Measurements from ENCODE around the gene GPR152.

Gene GPR152

GRCh38 chr11:67438158-67438902, 14.2 kb downstream of the GPR152 start:
- peak; percentile 86 for DNase-seq

GRCh38 chr11:67437809-67438157, 14.7 kb downstream of the GPR152 start:
- no peak for DNase-seq

GRCh38 chr11:67437082-67437808, 15.3 kb downstream of the GPR152 start, which contains the start of gene PTPRCAP:
Gene PTPRCAP, minus strand, starts transcription at chr11:67437682. Its CDS starts 63 bp downstream, at chr11:67437619.
- peak; percentile 91 for DNase-seq

DNA sequence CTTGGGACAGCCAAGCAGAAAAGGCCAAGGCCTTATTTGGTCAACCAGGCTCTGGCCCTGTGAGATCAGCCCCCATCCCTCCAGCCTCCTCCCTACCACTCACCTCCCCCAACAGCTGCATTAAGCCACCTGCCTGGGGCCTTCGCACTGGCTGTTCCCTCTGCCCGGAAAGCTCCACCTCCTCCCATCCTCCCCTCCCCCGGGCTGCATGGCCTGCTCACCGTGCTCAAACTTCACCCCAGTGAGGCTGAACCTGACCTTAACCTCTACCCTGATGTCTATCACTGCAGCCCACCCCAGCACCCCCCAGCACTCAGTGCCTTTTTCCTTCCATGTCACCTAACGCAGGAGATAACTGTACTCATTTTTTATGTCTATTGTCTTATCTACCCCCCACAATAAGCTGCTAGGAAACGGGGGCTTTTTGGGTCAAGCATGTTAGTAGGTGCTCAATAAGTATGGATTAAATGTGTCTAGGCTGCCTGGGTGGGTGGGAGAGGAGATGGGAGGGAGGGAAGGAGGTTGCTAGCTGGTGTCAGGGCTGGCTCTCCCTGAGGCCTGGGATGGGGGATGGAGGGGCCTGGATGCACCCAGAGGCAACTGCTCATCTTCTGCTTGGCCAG, 16.0 kb downstream of the GPR152 start:
- DNase-seq: peak; percentile 81

- no peak for DNase-seq
Observed at GRCh38 chr11:67435727-67436458, 16.6 kb downstream of the GPR152 start.

- peak; percentile 36 for DNase-seq
Observed at GRCh38 chr11:67435031-67435726, 17.4 kb downstream of the GPR152 start.

DNA sequence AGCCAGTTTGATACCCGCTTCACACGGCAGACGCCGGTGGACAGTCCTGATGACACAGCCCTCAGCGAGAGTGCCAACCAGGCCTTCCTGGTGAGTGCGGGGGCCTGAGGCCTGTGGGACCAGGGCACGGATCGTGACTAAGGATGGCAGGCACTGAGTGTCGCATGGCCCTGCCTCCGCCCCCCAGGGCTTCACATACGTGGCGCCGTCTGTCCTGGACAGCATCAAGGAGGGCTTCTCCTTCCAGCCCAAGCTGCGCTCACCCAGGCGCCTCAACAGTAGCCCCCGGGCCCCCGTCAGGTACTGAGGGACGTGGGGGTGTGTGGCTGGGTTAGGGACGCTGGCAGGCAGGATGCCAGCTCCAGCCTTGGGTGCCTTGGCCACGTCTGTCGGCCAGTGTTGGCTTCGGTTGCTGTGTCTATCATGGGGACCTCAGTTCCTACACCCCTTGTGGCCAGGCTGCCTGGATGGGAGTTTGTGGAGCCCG, 18.1 kb downstream of the GPR152 start:
- peak; percentile 35 for DNase-seq

GRCh38 chr11:67433536-67434394, 18.8 kb downstream of the GPR152 start:
- peak; percentile 29 for DNase-seq

GRCh38 chr11:67432655-67433349, 19.7 kb downstream of the GPR152 start:
- DNase-seq: no peak

- DNase-seq: no peak
Observed at GRCh38 chr11:67431346-67432249, 20.9 kb downstream of the GPR152 start.

- DNase-seq: no peak
Observed at GRCh38 chr11:67429722-67430121, 22.8 kb downstream of the GPR152 start.

GRCh38 chr11:67429038-67429668, 23.4 kb downstream of the GPR152 start:
- no peak for DNase-seq

DNA sequence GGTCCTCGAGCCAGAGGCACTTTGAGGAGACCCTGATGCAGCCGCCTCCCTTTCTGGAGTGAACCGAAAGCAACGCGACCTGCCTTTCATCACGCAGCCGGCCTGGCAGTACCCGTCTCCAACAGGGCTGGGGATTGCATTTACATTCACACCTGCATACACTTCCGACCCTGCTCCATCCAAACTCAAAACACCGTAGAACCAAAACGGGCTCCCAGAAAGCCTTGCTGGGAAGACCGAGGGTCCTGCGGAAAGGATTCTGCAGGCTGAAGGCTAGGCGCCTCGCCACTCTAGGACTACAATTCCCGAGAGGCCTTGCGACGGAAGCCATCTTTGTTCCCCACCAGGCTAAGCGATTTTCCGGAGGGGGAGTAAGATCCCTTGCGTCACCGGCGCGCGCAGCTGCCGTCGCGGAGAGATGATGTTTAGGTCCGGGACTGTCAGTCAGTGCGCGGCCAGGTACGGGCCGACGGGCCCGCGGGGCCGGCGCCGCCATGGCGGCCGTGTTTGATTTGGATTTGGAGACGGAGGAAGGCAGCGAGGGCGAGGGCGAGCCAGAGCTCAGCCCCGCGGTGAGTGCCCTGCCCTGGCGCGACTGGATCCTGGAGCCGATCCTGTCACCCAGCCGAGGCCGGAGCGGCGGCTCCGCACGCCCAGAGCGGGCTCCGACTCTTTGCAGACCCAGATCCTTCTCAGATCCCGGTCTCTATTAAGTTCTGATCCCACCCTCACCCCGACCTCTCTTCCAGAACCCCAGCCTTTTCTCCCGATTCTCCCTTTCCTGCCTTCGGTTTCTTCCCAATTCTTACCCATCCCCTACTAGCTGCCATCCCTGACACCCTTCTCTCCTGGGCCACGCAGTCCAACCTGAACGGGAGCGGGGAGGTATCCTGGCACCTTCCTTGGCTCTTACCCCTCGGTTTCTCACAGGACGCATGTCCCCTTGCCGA, 24.2 kb downstream of the GPR152 start, which contains the start of gene RPS6KB2:
Gene RPS6KB2, plus strand, starts transcription at position 443 of the 950 bp plus-strand sequence. Its CDS starts 52 bp downstream, at position 495.
- DNase-seq: peak; percentile 99

DNA sequence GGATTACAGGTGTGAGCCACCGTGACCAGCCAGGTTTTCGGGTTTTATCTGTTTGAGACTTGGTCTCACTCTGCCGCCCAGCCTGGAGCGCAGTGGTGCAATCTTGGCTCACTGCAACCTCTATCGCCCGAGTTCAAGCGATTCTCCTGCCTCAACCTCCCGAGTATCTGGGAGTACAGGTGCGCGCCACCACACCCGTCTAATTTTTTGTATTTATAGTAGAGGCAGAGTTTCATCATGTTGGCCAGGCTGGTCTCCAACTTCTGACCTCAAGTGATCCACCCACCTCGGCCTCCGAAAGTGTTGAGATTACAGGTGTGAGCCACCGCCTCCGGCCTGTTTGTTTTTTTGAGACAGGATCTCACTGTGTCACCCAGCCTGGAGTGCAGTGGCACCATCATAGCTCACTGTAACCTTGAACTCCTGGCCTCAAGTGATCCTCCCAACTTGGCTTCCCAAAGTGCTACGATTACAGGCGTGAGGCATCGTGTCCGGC, 25.1 kb downstream of the GPR152 start:
- peak; percentile 13 for DNase-seq

DNA sequence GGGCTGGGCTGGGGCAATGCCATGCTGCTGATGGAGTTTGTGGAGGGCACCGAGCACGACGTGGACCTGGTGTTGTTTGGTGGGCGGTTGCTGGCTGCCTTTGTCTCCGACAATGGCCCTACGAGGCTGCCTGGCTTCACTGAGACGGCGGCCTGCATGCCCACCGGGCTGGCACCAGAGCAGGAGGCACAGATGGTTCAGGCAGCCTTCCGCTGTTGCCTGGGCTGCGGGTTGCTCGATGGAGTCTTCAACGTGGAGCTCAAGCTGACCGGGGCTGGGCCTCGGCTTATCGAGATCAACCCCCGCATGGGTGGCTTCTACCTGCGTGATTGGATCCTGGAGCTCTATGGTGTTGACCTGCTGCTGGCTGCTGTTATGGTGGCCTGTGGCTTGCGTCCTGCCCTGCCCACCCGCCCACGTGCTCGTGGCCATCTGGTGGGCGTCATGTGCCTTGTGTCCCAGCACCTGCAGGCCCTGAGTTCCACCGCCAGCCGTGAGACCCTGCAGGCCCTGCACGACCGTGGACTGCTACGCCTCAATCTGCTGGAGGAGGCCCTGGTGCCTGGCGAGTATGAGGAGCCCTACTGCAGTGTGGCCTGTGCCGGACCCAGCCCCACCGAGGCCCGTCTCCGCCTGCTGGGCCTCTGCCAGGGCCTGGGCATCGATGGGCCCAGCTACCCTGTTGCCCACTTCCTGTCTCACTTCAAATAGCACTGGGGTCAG, 28.5 kb downstream of the GPR152 start:
- no peak for DNase-seq

DNA sequence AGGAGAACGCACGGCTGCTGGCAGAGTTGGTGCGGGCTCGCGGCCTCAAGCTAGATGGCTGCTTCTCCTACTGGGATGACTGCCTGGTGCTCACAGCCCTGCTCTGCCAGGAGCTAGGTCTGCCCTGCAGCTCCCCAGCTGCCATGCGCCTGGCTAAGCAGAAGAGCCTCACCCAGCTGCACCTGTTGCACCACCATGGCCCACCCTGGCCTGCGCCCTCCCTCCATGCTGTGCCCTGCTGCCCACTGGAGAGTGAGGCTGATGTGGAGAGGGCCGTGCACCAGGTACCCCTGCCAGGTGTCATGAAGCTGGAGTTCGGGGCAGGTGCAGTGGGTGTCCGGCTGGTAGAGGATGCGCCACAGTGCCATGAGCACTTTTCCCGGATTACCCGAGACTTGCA, 29.1 kb downstream of the GPR152 start:
- DNase-seq: no peak

DNA sequence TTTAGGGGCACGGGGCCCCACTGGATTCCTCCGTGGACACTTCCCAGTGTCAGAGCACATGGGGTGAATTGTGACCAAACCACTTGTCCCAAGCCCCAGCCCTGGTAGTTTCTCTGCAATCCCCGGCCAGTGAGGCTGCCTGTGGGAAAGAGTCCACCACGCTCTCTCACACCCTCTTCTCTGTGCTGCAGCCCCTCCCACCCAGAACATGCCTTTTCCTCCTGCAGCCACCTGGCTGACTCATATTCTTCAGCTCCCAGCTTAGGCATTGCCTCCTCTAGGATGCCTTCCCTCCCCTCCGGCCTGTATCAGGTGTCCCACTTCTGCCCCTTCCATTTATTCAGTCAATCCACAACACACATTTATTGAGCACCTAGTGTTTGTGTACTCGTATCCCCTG, 29.6 kb downstream of the GPR152 start:
- no peak for DNase-seq
